GM23338 (cell line): ENCODE results near the gene RPL29. TPM values are rescaled to one million over a fixed set of nuclear protein-coding genes. Genes with fewer than 3 reads are reported as not detected.

Experiments used
- ATAC-seq: fragments of 200-7000 bp; cut with Tn5 transposase; 3 replicates; pipeline ENCODE4 v1.9.1; 2020
- DNase-seq: peaks from one replicate; pipeline ENCODE4 v3.0.0-alpha.2; 2015; ENCODE audit warnings: low spot score
- H2AFZ ChIP-seq: fragments of 200-600 bp; sonication (generic); 2 replicates; pipeline ENCODE4 v1.8.0; 2016; ENCODE audit warnings: antibody characterized with exemption, mild to moderate bottlenecking, moderate library complexity
- H3F3A ChIP-seq: fragments of 200-600 bp; sonication (generic); replicated peaks from 2 replicates; pipeline ENCODE4 v1.8.0; 2017; ENCODE audit warnings: antibody characterized with exemption, mixed run types, low read depth
- H3K27ac ChIP-seq: fragments of 200-600 bp; sonication (generic); 2 replicates; pipeline ENCODE4 v1.6.1; 2016; ENCODE audit warnings: low read depth
- H3K27me3 ChIP-seq: fragments of 200-600 bp; sonication (generic); 2 replicates; pipeline ENCODE4 v1.8.0; 2016; ENCODE audit warnings: mild to moderate bottlenecking, mixed run types, moderate library complexity; ENCODE audit not compliant: insufficient read depth
- H3K36me3 ChIP-seq: fragments of 200-600 bp; sonication (generic); 2 replicates; pipeline ENCODE4 v1.8.0; 2016; ENCODE audit warnings: mild to moderate bottlenecking; ENCODE audit not compliant: insufficient read depth
- H3K4me1 ChIP-seq: fragments of 200-600 bp; sonication (generic); 2 replicates; pipeline ENCODE4 v1.8.0; 2016; ENCODE audit warnings: mild to moderate bottlenecking, moderate library complexity; ENCODE audit not compliant: insufficient read depth
- H3K4me2 ChIP-seq: fragments of 200-600 bp; sonication (generic); 2 replicates; pipeline ENCODE4 v1.7.1; 2017; ENCODE audit warnings: mixed run types
- H3K4me3 ChIP-seq: fragments of 200-600 bp; sonication (generic); 2 replicates; pipeline ENCODE4 v1.6.1; 2016; ENCODE audit warnings: mixed run types
- H3K79me2 ChIP-seq: fragments of 200-600 bp; sonication (generic); replicated peaks from 2 replicates; pipeline ENCODE4 v1.8.0; 2017; ENCODE audit warnings: mild to moderate bottlenecking; ENCODE audit not compliant: insufficient read depth
- H3K9me2 ChIP-seq: fragments of 200-600 bp; sonication (generic); 2 replicates; pipeline ENCODE4 v1.8.0; 2017; ENCODE audit not compliant: insufficient read depth
- H4K20me1 ChIP-seq: fragments of 200-600 bp; sonication (generic); replicated peaks from 2 replicates; pipeline ENCODE4 v1.8.0; 2017; ENCODE audit warnings: mild to moderate bottlenecking; ENCODE audit not compliant: insufficient read depth
- H3K27ac Mint-ChIP-seq: 2 replicates; pipeline ENCODE4 v1.8.0; 2020; ENCODE audit warnings: inconsistent platforms, mild to moderate bottlenecking, moderate library complexity, mixed read lengths
- H3K27me3 Mint-ChIP-seq: 3 replicates; pipeline ENCODE4 v1.8.0; 2022; ENCODE audit warnings: low read depth, mild to moderate bottlenecking, moderate library complexity, mixed read lengths, inconsistent platforms; ENCODE audit not compliant: insufficient read depth, poor library complexity
- H3K36me3 Mint-ChIP-seq: 3 replicates; pipeline ENCODE4 v1.8.0; 2021; ENCODE audit warnings: low read depth, mild to moderate bottlenecking, inconsistent platforms, moderate library complexity, mixed read lengths
- H3K4me1 Mint-ChIP-seq: 3 replicates; pipeline ENCODE4 v1.8.0; 2020; ENCODE audit warnings: mild to moderate bottlenecking, inconsistent platforms, mixed read lengths
- H3K4me3 Mint-ChIP-seq: 3 replicates; pipeline ENCODE4 v1.8.0; 2021; ENCODE audit warnings: moderate library complexity, mild to moderate bottlenecking, inconsistent platforms, mixed read lengths
- H3K9me3 Mint-ChIP-seq: 3 replicates; pipeline ENCODE4 v1.8.0; 2020; ENCODE audit warnings: moderate library complexity, mild to moderate bottlenecking, inconsistent platforms, mixed read lengths
- CREB1 ChIP-seq: fragments of 250-450 bp; sonication (Bioruptor Pico); IDR thresholded peaks from 2 replicates; pipeline ENCODE4 v1.5.0; 2020; ENCODE audit warnings: low read depth, mild to moderate bottlenecking, moderate library complexity
- CTCF ChIP-seq, 2 experiments: fragments of 200-600 bp in 1 of 2; sonication (generic) in 1 of 2; conservative IDR thresholded peaks; 2 replicates each; pipeline versions ENCODE4 v1.5.1 to v1.6.1; 2016 to 2017; ENCODE audit warnings: antibody characterized with exemption in 2 of 2, low read depth in 2 of 2, mild to moderate bottlenecking in 2 of 2, moderate library complexity in 1 of 2
- EZH2phosphoT487 ChIP-seq: fragments of 200-600 bp; sonication (generic); IDR thresholded peaks from one replicate; pipeline ENCODE4 v1.8.1; 2018; ENCODE audit warnings: antibody characterized with exemption; ENCODE audit not compliant: unreplicated experiment
- JUNB ChIP-seq: IDR thresholded peaks from one replicate; pipeline ENCODE4 v1.6.1; 2016; ENCODE audit warnings: antibody characterized with exemption; ENCODE audit not compliant: unreplicated experiment
- NANOG ChIP-seq: IDR thresholded peaks from 2 replicates; pipeline ENCODE4 v1.6.1; 2016; ENCODE audit warnings: antibody characterized with exemption, borderline replicate concordance
- POLR2AphosphoS5 ChIP-seq: IDR thresholded peaks from 2 replicates; pipeline ENCODE4 v1.6.1; 2016; ENCODE audit warnings: antibody characterized with exemption, low read depth
- REST ChIP-seq: IDR thresholded peaks from one replicate; pipeline ENCODE4 v1.6.1; 2018; ENCODE audit warnings: antibody characterized with exemption; ENCODE audit not compliant: unreplicated experiment
- ZNF331 ChIP-seq: fragments of 250-450 bp; sonication (Bioruptor Pico); IDR thresholded peaks from 2 replicates; pipeline ENCODE4 v1.5.0; 2020; ENCODE audit warnings: low read depth, mild to moderate bottlenecking, moderate library complexity
- ZNF462 ChIP-seq: fragments of 250-450 bp; sonication (Bioruptor Pico); IDR thresholded peaks from 2 replicates; pipeline ENCODE4 v1.5.0; 2020; ENCODE audit warnings: mild to moderate bottlenecking, moderate library complexity
- polyA plus RNA-seq: library from polyadenylated mRNA; unstranded; fragments of >200 nt; fragmentation: Nextera tagmentation; extraction: Ambion mirVana; gene quantifications from 2 replicates; pipeline ENCODE4 v1.2.1, GENCODE V29; 2016
- total RNA-seq: library from RNA; depleted of rRNA; stranded (reverse); fragments of >200 nt; shearing (Covaris generic); gene quantifications from 2 replicates; pipeline ENCODE4 v1.2.3, GENCODE V29; 2014

Gene RPL29
- total and polyA plus RNA-seq, 2 experiments from 2014 or later, result 1,471 to 1,864 TPM

GRCh38 chr3:51954713-51955112 is 41.0 kb downstream of the RPL29 start:
- Mint-ChIP-seq H3K4me3 (no peak overlapping the region), H3K27ac (no peak overlapping the region), H3K4me1 (peaks cover 2% of the 10 kb centered on the region; the same call in 2 of the 3 replicates), H3K36me3 (peaks cover 3% of the 10 kb centered on the region; the same call in 1 of the 3 replicates), H3K9me3 (no peaks in the 10 kb centered on the region), H3K27me3 (peaks cover 48% of the 10 kb centered on the region)
- Histone ChIP-seq H3K27me3 (peaks cover 60% of the 10 kb centered on the region), H3K4me3 (no peak overlapping the region), H3K36me3 (no peaks in the 10 kb centered on the region), H3K9me2 (no peaks in the 10 kb centered on the region), H2AFZ (no peak overlapping the region), H3K27ac (no peak overlapping the region), H3K79me2 (no peaks in the 10 kb centered on the region), H3K4me2 (no peak overlapping the region; the same call in 1 of the 2 replicates), H3K4me1 (no peaks in the 10 kb centered on the region; the same call in 1 of the 2 replicates), H4K20me1 (no peaks in the 10 kb centered on the region; the same call in 1 of the 2 replicates), H3F3A (0 out of 2 replicates have a peak, but pooled peaks cover 5% of the 10 kb centered on the region)
- DNase-seq, result no peak
- TF ChIP-seq JUNB (no peak), NANOG (no peak), ZNF331 (no peak), REST (no peak), POLR2AphosphoS5 (no peak), CREB1 (CRISPR knock-in tag) (no peak), CTCF (conservative IDR thresholded peaks at IDR 0.05; ENCODE audit: low read depth in 2 of 2) (no peak), ZNF462 (CRISPR knock-in tag) (no peak), EZH2phosphoT487 (no peak)
- ATAC-seq, result no peak
